Fibroblast of lung (primary cell): ENCODE measurements around the gene SORCS2.

Experiments
- EZH2 ChIP-seq: IDR thresholded peaks from 2 replicates; pipeline ENCODE4 v1.5.1; 2012; ENCODE audit warnings: low read length, control low read depth, mild to moderate bottlenecking; ENCODE audit errors: missing control alignments
- TF ChIP-seq, protein P1 (sequence below), 2 donors: IDR thresholded peaks in 1 of 2; conservative IDR thresholded peaks in 1 of 2; 1 replicate in 1 of 2; 2 replicates in 1 of 2; pipeline ENCODE4 v1.5.1; 2011 to 2012; ENCODE audit warnings: low read length in 2 of 2, control low read depth in 1 of 2, inconsistent platforms in 1 of 2, low read depth in 1 of 2, mild to moderate bottlenecking in 1 of 2

DNA sequence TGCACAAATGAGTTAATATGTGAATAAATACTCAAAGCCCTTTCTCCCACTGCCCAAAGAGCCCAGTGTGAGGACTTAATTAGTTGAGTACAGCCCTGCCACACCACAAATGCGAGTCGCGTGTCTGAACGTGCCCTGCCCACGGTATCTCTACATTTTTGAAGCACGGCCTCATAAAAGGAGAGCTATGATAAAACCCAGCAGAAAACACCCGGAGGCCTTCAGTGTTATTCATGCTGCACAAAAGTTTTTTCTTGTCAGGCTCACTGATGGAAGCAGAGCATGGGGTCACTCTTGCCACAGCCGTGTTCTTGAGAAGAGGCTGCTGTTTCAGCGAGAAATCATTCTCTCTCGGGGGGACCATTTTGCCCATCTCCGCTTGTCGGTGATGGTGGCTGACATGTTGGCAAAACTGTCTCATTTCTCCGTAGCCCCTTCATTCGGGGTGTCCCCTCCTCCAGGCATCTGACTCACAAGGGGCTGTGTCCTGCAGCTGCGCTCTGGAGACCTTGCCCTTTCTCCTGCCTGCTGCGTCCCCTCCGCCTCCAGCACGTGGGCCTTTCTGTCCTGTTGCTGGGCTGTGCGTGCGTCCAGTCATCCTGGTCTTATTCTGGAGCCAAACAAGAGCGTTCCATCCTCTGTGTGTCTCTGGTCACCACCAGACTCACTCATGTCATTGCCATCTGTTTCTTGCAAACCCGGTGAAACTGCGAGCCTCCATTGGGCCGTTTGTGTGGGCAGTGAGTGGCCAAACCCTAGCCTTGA is 88.8 kb downstream of the SORCS2 start:
- TF ChIP-seq, protein P1, sequence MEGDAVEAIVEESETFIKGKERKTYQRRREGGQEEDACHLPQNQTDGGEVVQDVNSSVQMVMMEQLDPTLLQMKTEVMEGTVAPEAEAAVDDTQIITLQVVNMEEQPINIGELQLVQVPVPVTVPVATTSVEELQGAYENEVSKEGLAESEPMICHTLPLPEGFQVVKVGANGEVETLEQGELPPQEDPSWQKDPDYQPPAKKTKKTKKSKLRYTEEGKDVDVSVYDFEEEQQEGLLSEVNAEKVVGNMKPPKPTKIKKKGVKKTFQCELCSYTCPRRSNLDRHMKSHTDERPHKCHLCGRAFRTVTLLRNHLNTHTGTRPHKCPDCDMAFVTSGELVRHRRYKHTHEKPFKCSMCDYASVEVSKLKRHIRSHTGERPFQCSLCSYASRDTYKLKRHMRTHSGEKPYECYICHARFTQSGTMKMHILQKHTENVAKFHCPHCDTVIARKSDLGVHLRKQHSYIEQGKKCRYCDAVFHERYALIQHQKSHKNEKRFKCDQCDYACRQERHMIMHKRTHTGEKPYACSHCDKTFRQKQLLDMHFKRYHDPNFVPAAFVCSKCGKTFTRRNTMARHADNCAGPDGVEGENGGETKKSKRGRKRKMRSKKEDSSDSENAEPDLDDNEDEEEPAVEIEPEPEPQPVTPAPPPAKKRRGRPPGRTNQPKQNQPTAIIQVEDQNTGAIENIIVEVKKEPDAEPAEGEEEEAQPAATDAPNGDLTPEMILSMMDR (conservative IDR thresholded peaks at IDR 0.05 in 1 of 2, IDR thresholded peaks at IDR 0.05 in 1 of 2; ENCODE audit: low read depth in 1 of 2, low read length in 2 of 2): no peak
- TF ChIP-seq EZH2: no peak
